ENCODE measurements around the gene LITAFD.

LITAFD gene

GRCh38 chr16:8889893-8890548 is 7.9 kb downstream of the LITAFD start:
- Histone ChIP-seq H3K4me1 (ENCODE audit: control insufficient read depth, insufficient read depth, low read length) (peaks cover 39% of the 10 kb centered on the region), H3K27me3 (ENCODE audit: control insufficient read depth, insufficient read depth, low read length) (no peaks in the 10 kb centered on the region), H3K4me2 (ENCODE audit: low read length) (no peak overlapping the region), H3K9me3 (replicated peaks; ENCODE audit: low read length) (no peaks in the 10 kb centered on the region), H3K4me3 (ENCODE audit: low read length) (no peak overlapping the region), H3K9ac (ENCODE audit: low read depth, low read length) (no peak overlapping the region), H3K36me3 (ENCODE audit: insufficient read depth, low read length) (peaks cover 69% of the 10 kb centered on the region)

- Histone ChIP-seq H3K4me1 (ENCODE audit: control insufficient read depth, insufficient read depth, low read length) (peaks cover 34% of the 10 kb centered on the region), H3K9ac (ENCODE audit: low read depth, low read length) (no peak overlapping the region), H3K36me3 (ENCODE audit: insufficient read depth, low read length) (peaks cover 74% of the 10 kb centered on the region), H3K4me3 (ENCODE audit: low read length) (no peak overlapping the region), H3K4me2 (ENCODE audit: low read length) (no peak overlapping the region), H3K9me3 (replicated peaks; ENCODE audit: low read length) (no peaks in the 10 kb centered on the region), H3K27me3 (ENCODE audit: control insufficient read depth, insufficient read depth, low read length) (no peaks in the 10 kb centered on the region)
These were observed 8.4 kb downstream of the LITAFD start for GRCh38 chr16:8890549-8890921.

GRCh38 chr16:8892101-8892575 is 10.0 kb downstream of the LITAFD start:
- Histone ChIP-seq H3K27me3 (ENCODE audit: control insufficient read depth, insufficient read depth, low read length) (no peaks in the 10 kb centered on the region), H3K4me3 (ENCODE audit: low read length) (no peak overlapping the region), H3K9ac (ENCODE audit: low read depth, low read length) (no peak overlapping the region), H3K4me2 (ENCODE audit: low read length) (no peak overlapping the region), H3K9me3 (replicated peaks; ENCODE audit: low read length) (no peaks in the 10 kb centered on the region), H3K4me1 (ENCODE audit: control insufficient read depth, insufficient read depth, low read length) (peaks cover 18% of the 10 kb centered on the region), H3K36me3 (ENCODE audit: insufficient read depth, low read length) (peaks cover 83% of the 10 kb centered on the region)

- peaks cover 83% of the 10 kb centered on the region for H3K36me3 ChIP-seq (ENCODE audit: insufficient read depth, low read length)
- H3K9me3 ChIP-seq (replicated peaks; ENCODE audit: low read length): no peaks in the 10 kb centered on the region
- peaks cover 6% of the 10 kb centered on the region for H3K4me1 ChIP-seq (ENCODE audit: control insufficient read depth, insufficient read depth, low read length)
- H3K9ac ChIP-seq (ENCODE audit: low read depth, low read length): no peak overlapping the region
- no peaks in the 10 kb centered on the region for H3K27me3 ChIP-seq (ENCODE audit: control insufficient read depth, insufficient read depth, low read length)
- H3K4me3 ChIP-seq (ENCODE audit: low read length): no peak overlapping the region
- no peak overlapping the region for H3K4me2 ChIP-seq (ENCODE audit: low read length)
These were observed 11.3 kb downstream of the LITAFD start for GRCh38 chr16:8893426-8893825.

- H3K4me2 ChIP-seq (ENCODE audit: low read length): no peak overlapping the region
- no peaks in the 10 kb centered on the region for H3K27me3 ChIP-seq (ENCODE audit: control insufficient read depth, insufficient read depth, low read length)
- H3K36me3 ChIP-seq (ENCODE audit: insufficient read depth, low read length): peaks cover 89% of the 10 kb centered on the region
These were observed 12.0 kb downstream of the LITAFD start for GRCh38 chr16:8893976-8894690.

GRCh38 chr16:8894736-8895334 is 12.7 kb downstream of the LITAFD start:
- H3K4me1 ChIP-seq (ENCODE audit: control insufficient read depth, insufficient read depth, low read length): no peaks in the 10 kb centered on the region
- H3K27me3 ChIP-seq (ENCODE audit: control insufficient read depth, insufficient read depth, low read length): no peaks in the 10 kb centered on the region
- H3K4me2 ChIP-seq (ENCODE audit: low read length): no peak overlapping the region
- H3K9ac ChIP-seq (ENCODE audit: low read depth, low read length): no peak overlapping the region
- peaks cover 91% of the 10 kb centered on the region for H3K36me3 ChIP-seq (ENCODE audit: insufficient read depth, low read length)
- H3K4me3 ChIP-seq (ENCODE audit: low read length): no peak overlapping the region
- no peaks in the 10 kb centered on the region for H3K9me3 ChIP-seq (replicated peaks; ENCODE audit: low read length)

More at GRCh38 chr16:8893976-8894690, 12.0 kb downstream of the LITAFD start:
- Histone ChIP-seq H3K4me1 (ENCODE audit: control insufficient read depth, insufficient read depth, low read length) (no peaks in the 10 kb centered on the region), H3K9ac (ENCODE audit: low read depth, low read length) (no peak overlapping the region), H3K9me3 (replicated peaks; ENCODE audit: low read length) (no peaks in the 10 kb centered on the region), H3K4me3 (ENCODE audit: low read length) (no peak overlapping the region)

- no peaks in the 10 kb centered on the region for H3K4me1 ChIP-seq (ENCODE audit: control insufficient read depth, insufficient read depth, low read length)
- H3K9me3 ChIP-seq (replicated peaks; ENCODE audit: low read length): no peaks in the 10 kb centered on the region
- H3K4me3 ChIP-seq (ENCODE audit: low read length): no peak overlapping the region
- no peak overlapping the region for H3K4me2 ChIP-seq (ENCODE audit: low read length)
- no peak overlapping the region for H3K9ac ChIP-seq (ENCODE audit: low read depth, low read length)
- H3K36me3 ChIP-seq (ENCODE audit: insufficient read depth, low read length): peaks cover 82% of the 10 kb centered on the region
- no peaks in the 10 kb centered on the region for H3K27me3 ChIP-seq (ENCODE audit: control insufficient read depth, insufficient read depth, low read length)
These were observed 16.6 kb downstream of the LITAFD start for GRCh38 chr16:8898660-8899318.

GRCh38 chr16:8899709-8900317 is 17.7 kb downstream of the LITAFD start:
- Histone ChIP-seq H3K9ac (ENCODE audit: low read depth, low read length) (no peak overlapping the region), H3K4me2 (ENCODE audit: low read length) (no peak overlapping the region), H3K36me3 (ENCODE audit: insufficient read depth, low read length) (peaks cover 79% of the 10 kb centered on the region), H3K27me3 (ENCODE audit: control insufficient read depth, insufficient read depth, low read length) (no peaks in the 10 kb centered on the region), H3K9me3 (replicated peaks; ENCODE audit: low read length) (no peaks in the 10 kb centered on the region), H3K4me1 (ENCODE audit: control insufficient read depth, insufficient read depth, low read length) (no peaks in the 10 kb centered on the region), H3K4me3 (ENCODE audit: low read length) (no peak overlapping the region)

- H3K4me2 ChIP-seq (ENCODE audit: low read length): no peak overlapping the region
- H3K4me3 ChIP-seq (ENCODE audit: low read length): no peak overlapping the region
- H3K27me3 ChIP-seq (ENCODE audit: control insufficient read depth, insufficient read depth, low read length): no peaks in the 10 kb centered on the region
- no peaks in the 10 kb centered on the region for H3K9me3 ChIP-seq (replicated peaks; ENCODE audit: low read length)
- no peaks in the 10 kb centered on the region for H3K4me1 ChIP-seq (ENCODE audit: control insufficient read depth, insufficient read depth, low read length)
- no peak overlapping the region for H3K9ac ChIP-seq (ENCODE audit: low read depth, low read length)
- H3K36me3 ChIP-seq (ENCODE audit: insufficient read depth, low read length): peaks cover 79% of the 10 kb centered on the region
These were observed 18.2 kb downstream of the LITAFD start for GRCh38 chr16:8900343-8900742.

GRCh38 chr16:8901320-8901861 is 19.2 kb downstream of the LITAFD start:
- H3K4me2 ChIP-seq (ENCODE audit: low read length): no peak overlapping the region
- H3K9me3 ChIP-seq (replicated peaks; ENCODE audit: low read length): no peaks in the 10 kb centered on the region
- no peak overlapping the region for H3K4me3 ChIP-seq (ENCODE audit: low read length)
- H3K36me3 ChIP-seq (ENCODE audit: insufficient read depth, low read length): peaks cover 83% of the 10 kb centered on the region
- H3K27me3 ChIP-seq (ENCODE audit: control insufficient read depth, insufficient read depth, low read length): no peaks in the 10 kb centered on the region
- H3K4me1 ChIP-seq (ENCODE audit: control insufficient read depth, insufficient read depth, low read length): no peaks in the 10 kb centered on the region
- H3K9ac ChIP-seq (ENCODE audit: low read depth, low read length): no peak overlapping the region

- Histone ChIP-seq H3K4me3 (ENCODE audit: low read length) (no peak overlapping the region), H3K4me2 (ENCODE audit: low read length) (no peak overlapping the region), H3K9me3 (replicated peaks; ENCODE audit: low read length) (no peaks in the 10 kb centered on the region), H3K4me1 (ENCODE audit: control insufficient read depth, insufficient read depth, low read length) (no peaks in the 10 kb centered on the region), H3K9ac (ENCODE audit: low read depth, low read length) (no peak overlapping the region), H3K36me3 (ENCODE audit: insufficient read depth, low read length) (peaks cover 83% of the 10 kb centered on the region), H3K27me3 (ENCODE audit: control insufficient read depth, insufficient read depth, low read length) (no peaks in the 10 kb centered on the region)
These were observed 20.9 kb downstream of the LITAFD start for GRCh38 chr16:8903004-8903403.
